Neuronal stem cell (in vitro differentiated cells): ENCODE results near the gene PLXNC1.

Experiments used
- DNase-seq: peaks from one replicate; pipeline ENCODE4 v3.0.0-alpha.2; 2013; ENCODE audit warnings: low spot score
- H2AFZ ChIP-seq: one replicate; pipeline ENCODE4 v1.6.1; 2013; ENCODE audit warnings: mild to moderate bottlenecking, low read length, inconsistent platforms
- H2AK5ac ChIP-seq: 2 replicates; pipeline ENCODE4 v1.6.1; 2013; ENCODE audit warnings: low read depth, mild to moderate bottlenecking, inconsistent platforms, low read length, moderate library complexity, mixed read lengths
- H2BK120ac ChIP-seq: 2 replicates; pipeline ENCODE4 v1.6.1; 2013; ENCODE audit warnings: low read depth, mild to moderate bottlenecking, inconsistent platforms, low read length, moderate library complexity, mixed read lengths
- H2BK12ac ChIP-seq: one replicate; pipeline ENCODE4 v1.6.1; 2013; ENCODE audit warnings: low read length, inconsistent platforms
- H2BK15ac ChIP-seq: 2 replicates; pipeline ENCODE4 v1.6.1; 2013; ENCODE audit warnings: mild to moderate bottlenecking, low read length, inconsistent platforms, mixed read lengths
- H2BK5ac ChIP-seq: one replicate; pipeline ENCODE4 v1.6.1; 2013; ENCODE audit warnings: inconsistent platforms, mild to moderate bottlenecking, low read length, moderate library complexity
- H3K14ac ChIP-seq: one replicate; pipeline ENCODE4 v1.6.1; 2013; ENCODE audit warnings: low read length, inconsistent platforms
- H3K18ac ChIP-seq: 2 replicates; pipeline ENCODE4 v1.6.1; 2013; ENCODE audit warnings: low read length, inconsistent platforms
- H3K23ac ChIP-seq: 2 replicates; pipeline ENCODE4 v1.6.1; 2013; ENCODE audit warnings: low read depth, mild to moderate bottlenecking, mixed read lengths, low read length, inconsistent platforms; ENCODE audit not compliant: poor library complexity
- H3K27ac ChIP-seq: replicated peaks from 3 replicates; pipeline ENCODE4 v1.5.1; 2013; ENCODE audit warnings: low read length, inconsistent platforms
- H3K27me3 ChIP-seq, 3 experiments: 2 replicates each; pipeline ENCODE4 v1.6.1; 2013; ENCODE audit warnings: low read length in 3 of 3, mild to moderate bottlenecking in 2 of 3, inconsistent platforms in 1 of 3, low read depth in 1 of 3, mixed read lengths in 1 of 3, moderate library complexity in 1 of 3; ENCODE audit not compliant: control insufficient read depth in 3 of 3, insufficient read depth in 3 of 3
- H3K36me3 ChIP-seq, 2 donors: replicated peaks in 1 of 2; 2 replicates each; pipeline ENCODE4 v1.6.1; 2013; ENCODE audit warnings: low read length in 2 of 2; ENCODE audit not compliant: control insufficient read depth in 2 of 2, insufficient read depth in 2 of 2
- H3K4ac ChIP-seq: 2 replicates; pipeline ENCODE4 v1.6.1; 2013; ENCODE audit warnings: inconsistent platforms, mild to moderate bottlenecking, low read length, moderate library complexity
- H3K4me1 ChIP-seq, 2 donors: 1 replicate in 1 of 2; 2 replicates in 1 of 2; pipeline ENCODE4 v1.6.1; 2013; ENCODE audit warnings: low read length in 2 of 2, low read depth in 1 of 2; ENCODE audit not compliant: control insufficient read depth in 2 of 2, insufficient read depth in 1 of 2
- H3K4me2 ChIP-seq: one replicate; pipeline ENCODE4 v1.6.1; 2013; ENCODE audit warnings: mild to moderate bottlenecking, low read length, inconsistent platforms; ENCODE audit not compliant: insufficient read depth, poor library complexity, severe bottlenecking
- H3K4me3 ChIP-seq, 2 donors: 2 replicates each; pipeline ENCODE4 v1.5.1; 2013; ENCODE audit warnings: low read length in 2 of 2, mild to moderate bottlenecking in 2 of 2, inconsistent platforms in 1 of 2, moderate library complexity in 1 of 2
- H3K79me1 ChIP-seq: one replicate; pipeline ENCODE4 v1.6.1; 2013; ENCODE audit warnings: low read depth, mild to moderate bottlenecking, inconsistent platforms, low read length, moderate library complexity
- H3K9ac ChIP-seq: one replicate; pipeline ENCODE4 v1.6.1; 2013; ENCODE audit warnings: mild to moderate bottlenecking, low read depth, low read length, inconsistent platforms; ENCODE audit not compliant: poor library complexity
- H3K9me3 ChIP-seq, 2 donors: replicated peaks in 1 of 2; 2 replicates each; pipeline versions ENCODE3 to v1.6.1; 2013; ENCODE audit warnings: low read length in 2 of 2, mild to moderate bottlenecking in 2 of 2, inconsistent platforms in 1 of 2, low read depth in 1 of 2, mixed read lengths in 1 of 2, moderate library complexity in 1 of 2; ENCODE audit not compliant: control insufficient read depth in 2 of 2, insufficient read depth in 1 of 2
- H4K8ac ChIP-seq: one replicate; pipeline ENCODE4 v1.6.1; 2013; ENCODE audit warnings: low read depth, mild to moderate bottlenecking, inconsistent platforms, low read length, moderate library complexity
- H4K91ac ChIP-seq: one replicate; pipeline ENCODE4 v1.6.1; 2013; ENCODE audit warnings: low read length, low read depth, mild to moderate bottlenecking, inconsistent platforms; ENCODE audit not compliant: poor library complexity
- WGBS, 2 donors: extraction: QIAGEN DNeasy Blood & Tissue Kit; methylation state at CpG; one replicate each; pipeline ENCODE4 v1.1.7; 2013; ENCODE audit warnings: missing lambda C conversion rate in 2 of 2, mixed read lengths in 1 of 2; ENCODE audit not compliant: insufficient read length in 2 of 2, insufficient replicate concordance in 1 of 2; ENCODE audit errors: extremely low coverage in 2 of 2; 5-methylcytosine and 5-hydroxymethylcytosine counted together

Gene PLXNC1

DNA sequence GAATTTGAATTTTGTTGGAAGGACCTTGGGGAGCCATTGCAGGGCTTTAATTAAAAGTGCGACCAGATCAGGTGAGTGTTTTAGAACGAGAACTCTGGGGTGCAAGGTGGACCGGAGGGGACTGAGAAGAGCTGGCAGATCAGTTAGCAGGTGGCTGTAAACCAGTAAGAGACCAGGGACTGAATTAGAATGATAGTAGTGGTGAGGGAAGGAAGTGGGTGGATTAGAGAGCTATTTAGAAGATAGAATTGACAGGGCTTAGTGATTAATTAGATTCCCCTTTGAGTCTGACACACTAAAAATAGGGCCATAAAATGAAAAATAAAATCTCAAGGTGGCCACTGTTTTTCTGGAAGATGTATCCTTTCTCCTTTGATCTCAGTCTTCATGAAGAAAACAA, 44.8 kb downstream of the PLXNC1 start:
- Histone ChIP-seq H3K4me2 (no peak overlapping the region), H2BK5ac (no peak overlapping the region), H3K4ac (no peak overlapping the region), H3K9ac (no peak overlapping the region), H3K36me3 (peaks cover 0 to 2% of the 10 kb centered on the region in 2 donors), H4K8ac (no peak overlapping the region), H2BK15ac (no peak overlapping the region), H3K27me3 (no peaks in the 10 kb centered on the region), H3K14ac (no peak overlapping the region), H2AK5ac (no peak overlapping the region), H4K91ac (no peak overlapping the region), H2AFZ (no peak overlapping the region), H3K79me1 (no peaks in the 10 kb centered on the region), H3K4me1 (peaks cover under 1 to 4% of the 10 kb centered on the region in 2 donors), H3K23ac (no peak overlapping the region), H3K27ac (no peak overlapping the region), H2BK120ac (no peak overlapping the region), H3K18ac (no peak overlapping the region), H2BK12ac (no peak overlapping the region), H3K9me3 (peaks cover 2 to 4% of the 10 kb centered on the region in 2 donors), H3K4me3 (no peak overlapping the region)
- DNase-seq: no peak
- no CpG with 5 or more reads among the region's 3 CpGs for WGBS, 2 donors

DNA sequence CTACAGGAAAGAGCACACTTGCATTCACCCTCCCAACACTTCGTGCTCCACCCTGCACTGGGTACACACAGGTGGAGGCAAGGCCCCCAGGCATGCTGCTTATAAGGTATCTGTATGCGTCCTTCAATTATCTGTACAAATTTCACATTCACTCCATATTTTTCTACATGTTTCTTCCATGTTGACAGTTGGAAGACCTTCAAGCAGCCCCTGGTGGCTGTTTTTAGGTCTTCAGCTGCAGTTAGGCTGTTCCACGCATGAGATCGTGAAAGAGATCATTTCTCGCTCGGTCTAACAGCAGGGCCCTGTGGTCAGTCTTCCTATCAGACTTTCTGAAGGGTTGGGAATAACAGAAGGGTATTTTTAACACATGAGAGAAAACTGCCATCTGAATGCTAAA, 47.1 kb downstream of the PLXNC1 start:
- H3K27ac ChIP-seq: no peak overlapping the region
- H3K23ac ChIP-seq: no peak overlapping the region
- H2AK5ac ChIP-seq: no peak overlapping the region
- H2BK15ac ChIP-seq: no peak overlapping the region
- H2AFZ ChIP-seq: no peak overlapping the region
- H4K8ac ChIP-seq: no peak overlapping the region
- H3K36me3 ChIP-seq: peaks cover 0 to 2% of the 10 kb centered on the region in 2 donors
- no peak overlapping the region for H2BK120ac ChIP-seq
- no peak overlapping the region for H2BK5ac ChIP-seq
- H3K18ac ChIP-seq: no peak overlapping the region
- no peak overlapping the region for H3K14ac ChIP-seq
- H3K4me2 ChIP-seq: no peak overlapping the region
- no peaks in the 10 kb centered on the region for H3K79me1 ChIP-seq
- no peak overlapping the region for H3K4ac ChIP-seq
- H3K4me3 ChIP-seq: no peak overlapping the region
- H3K9ac ChIP-seq: no peak overlapping the region
- no peak overlapping the region for H2BK12ac ChIP-seq
- H4K91ac ChIP-seq: no peak overlapping the region
- peaks cover 2 to 4% of the 10 kb centered on the region in 2 donors for H3K9me3 ChIP-seq
- DNase-seq: no peak
- no CpG with 5 or more reads among the region's 6 CpGs for WGBS, 2 donors
- no peaks in the 10 kb centered on the region for H3K4me1 ChIP-seq
- H3K27me3 ChIP-seq: no peaks in the 10 kb centered on the region

GRCh38 chr12:94198469-94198868, 50.1 kb downstream of the PLXNC1 start:
- Histone ChIP-seq H2AFZ (no peak overlapping the region), H3K14ac (no peak overlapping the region), H4K91ac (no peak overlapping the region), H2BK120ac (no peak overlapping the region), H2BK15ac (no peak overlapping the region), H4K8ac (no peak overlapping the region), H2BK12ac (no peak overlapping the region), H3K27me3 (no peaks in the 10 kb centered on the region), H3K18ac (no peak overlapping the region), H3K4me2 (no peak overlapping the region), H3K9me3 (peaks cover 2 to 3% of the 10 kb centered on the region in 2 donors), H3K4ac (no peak overlapping the region), H3K23ac (no peak overlapping the region), H3K27ac (no peak overlapping the region), H3K4me3 (no peak overlapping the region), H3K79me1 (no peaks in the 10 kb centered on the region), H2BK5ac (no peak overlapping the region), H3K36me3 (peaks cover 0 to 2% of the 10 kb centered on the region in 2 donors), H3K4me1 (no peaks in the 10 kb centered on the region), H3K9ac (no peak overlapping the region), H2AK5ac (no peak overlapping the region)
- DNase-seq: no peak
- WGBS, 2 donors: no CpG with 5 or more reads among the region's 5 CpGs

- H3K9ac ChIP-seq: no peak overlapping the region
- no CpG with 5 or more reads among the region's 9 CpGs for WGBS, 2 donors
Measured at GRCh38 chr12:94198872-94199271, 50.5 kb downstream of the PLXNC1 start.

More at GRCh38 chr12:94198872-94199271, 50.5 kb downstream of the PLXNC1 start:
- Histone ChIP-seq H2AK5ac (no peak overlapping the region), H3K18ac (no peak overlapping the region), H2AFZ (no peak overlapping the region), H4K8ac (no peak overlapping the region), H3K4me3 (no peak overlapping the region), H3K14ac (no peak overlapping the region), H3K79me1 (no peaks in the 10 kb centered on the region), H3K4ac (no peak overlapping the region), H2BK120ac (no peak overlapping the region), H3K4me1 (no peaks in the 10 kb centered on the region), H3K27ac (no peak overlapping the region), H3K27me3 (no peaks in the 10 kb centered on the region), H3K36me3 (peaks cover 0 to 2% of the 10 kb centered on the region in 2 donors), H2BK12ac (no peak overlapping the region), H3K23ac (no peak overlapping the region), H3K9me3 (peaks cover 0 to 2% of the 10 kb centered on the region in 2 donors), H2BK15ac (no peak overlapping the region), H2BK5ac (no peak overlapping the region), H4K91ac (no peak overlapping the region), H3K4me2 (no peak overlapping the region)
- DNase-seq: no peak
